GM18951 (cell line): ENCODE measurements around the gene KRTAP10-11.
"Not testable (repeated sequence)": the region's sequence is repeated elsewhere in the genome, so short reads cannot be mapped to it uniquely, and the experiment has no call there.

ENCODE experiments used
- POLR2A ChIP-seq: IDR thresholded peaks from 4 replicates; pipeline ENCODE4 v1.6.1; 2011; ENCODE audit warnings: mild to moderate bottlenecking; ENCODE audit not compliant: insufficient read length, insufficient read depth; ENCODE audit errors: extremely low read depth
- in situ Hi-C: fragments of 300-500 bp; cut with MboI; formaldehyde crosslinking; loops from one replicate; pipeline ENCODE4 v1.12.0; 2022; ENCODE audit warnings: low sequenced_read_pairs, mixed read lengths, inconsistent platforms; ENCODE audit not compliant: unreplicated experiment

The KRTAP10-11 gene

DNA sequence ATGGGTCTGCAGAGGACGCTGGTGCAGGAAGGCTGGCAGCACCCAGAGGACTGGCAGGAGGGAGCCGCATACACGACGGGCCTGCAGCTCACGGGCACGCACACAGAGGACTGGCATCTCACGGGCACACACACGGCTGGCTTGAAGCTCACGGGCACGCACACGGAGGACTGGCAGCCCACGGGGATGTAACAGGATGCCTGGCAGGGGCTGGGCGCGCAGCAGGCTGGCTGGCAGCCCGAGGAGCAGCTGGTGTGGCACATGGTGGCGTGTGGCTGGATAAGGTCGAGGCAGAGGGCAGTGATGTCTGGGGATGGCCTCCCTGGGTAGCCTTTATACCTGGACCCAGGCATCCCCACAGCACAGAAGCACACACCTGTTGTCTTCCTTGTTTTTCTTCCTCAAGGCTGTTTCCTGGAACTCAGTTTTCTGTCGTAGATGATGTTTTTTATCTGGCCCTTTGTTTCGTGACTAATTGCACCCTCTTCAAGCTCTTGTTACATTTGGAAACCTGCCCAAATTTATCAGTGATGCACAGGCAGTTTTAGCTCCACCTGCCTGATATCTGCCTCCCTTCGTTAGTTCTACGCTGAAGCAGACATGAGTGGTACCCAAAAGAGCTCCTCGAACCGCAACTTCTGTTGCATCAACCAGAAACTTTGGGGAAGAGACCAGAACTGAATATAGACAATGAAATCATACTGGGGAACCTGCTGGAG lies 35.8 kb downstream of the KRTAP10-11 start, which contains the start of gene KRTAP12-1:
TSS of gene KRTAP12-1 (minus strand) at position 303 of the 719 bp plus-strand sequence. CDS start at position 263, 40 bp downstream.
- in situ Hi-C loops, result no loop called here
- TF ChIP-seq POLR2A, result no peak

DNA sequence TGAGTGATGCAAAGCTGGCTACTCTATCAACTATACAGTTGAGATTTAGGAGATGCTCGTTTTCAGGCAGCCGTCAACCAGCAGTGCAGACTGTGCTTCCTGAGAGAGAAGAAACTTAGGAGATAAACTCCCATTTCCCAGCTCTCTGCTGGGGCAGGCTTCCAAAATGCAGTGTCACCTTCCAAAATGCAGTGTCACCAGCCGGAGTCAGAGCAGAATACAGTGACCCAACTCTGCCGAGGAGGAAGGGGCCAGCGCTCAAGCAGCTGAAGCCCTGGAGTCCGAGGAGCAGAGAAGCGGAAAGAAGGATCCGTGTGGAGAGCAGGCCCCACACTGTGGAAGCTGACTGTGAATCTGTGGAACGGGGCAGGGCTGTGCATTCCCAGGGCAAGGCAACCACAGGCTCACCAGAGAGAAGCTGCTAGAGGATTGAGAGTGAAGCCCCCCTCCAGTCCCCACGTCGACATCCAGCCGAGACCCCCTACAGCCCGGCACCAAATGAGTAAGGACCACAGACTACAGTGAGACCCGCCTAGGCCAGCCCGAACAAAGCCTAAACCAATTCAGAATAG lies 36.5 kb downstream of the KRTAP10-11 start:
- TF ChIP-seq POLR2A, result no peak
- in situ Hi-C loops, result no loop called here

DNA sequence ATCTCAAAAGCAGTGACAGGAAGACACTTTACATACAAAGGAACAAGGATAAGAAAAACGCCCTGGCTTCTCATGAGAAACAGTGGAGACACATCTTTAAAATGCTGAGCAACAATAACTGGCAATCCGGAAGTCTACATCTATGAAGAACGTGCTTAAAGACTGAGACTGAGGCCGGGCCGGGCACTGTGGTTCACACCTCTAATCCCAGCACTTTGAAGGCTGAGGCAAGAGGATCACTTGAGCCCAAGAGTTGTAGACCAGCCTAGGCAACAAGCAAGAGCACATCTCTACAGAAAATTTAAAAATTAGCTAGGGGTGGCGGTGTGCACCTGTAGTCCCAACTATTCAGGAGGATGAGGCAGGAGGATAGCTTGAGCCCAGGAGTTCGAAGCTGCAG lies 37.9 kb downstream of the KRTAP10-11 start:
- in situ Hi-C loops, result no loop called here
- TF ChIP-seq POLR2A, result no peak

DNA sequence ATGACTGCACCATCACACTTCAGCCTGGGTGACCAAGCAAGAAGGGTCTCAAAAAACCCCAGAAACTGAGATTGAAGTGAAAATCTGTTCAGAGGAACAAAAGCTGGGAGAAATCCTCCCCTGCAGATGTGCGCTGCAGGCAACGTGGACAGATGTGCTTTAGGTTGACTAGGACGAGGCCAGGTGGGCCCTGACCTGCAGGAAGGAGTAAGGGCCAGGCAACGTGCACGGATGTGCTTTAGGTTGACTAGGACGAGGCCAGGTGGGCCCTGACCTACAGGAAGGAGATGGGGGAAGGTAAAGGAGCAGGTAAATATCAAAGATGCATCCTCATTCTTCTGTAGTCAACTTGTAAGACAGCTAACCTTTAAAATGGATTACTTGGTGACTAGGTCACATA lies 38.3 kb downstream of the KRTAP10-11 start:
- TF ChIP-seq POLR2A, result no peak
- in situ Hi-C loops, result no loop called here

DNA sequence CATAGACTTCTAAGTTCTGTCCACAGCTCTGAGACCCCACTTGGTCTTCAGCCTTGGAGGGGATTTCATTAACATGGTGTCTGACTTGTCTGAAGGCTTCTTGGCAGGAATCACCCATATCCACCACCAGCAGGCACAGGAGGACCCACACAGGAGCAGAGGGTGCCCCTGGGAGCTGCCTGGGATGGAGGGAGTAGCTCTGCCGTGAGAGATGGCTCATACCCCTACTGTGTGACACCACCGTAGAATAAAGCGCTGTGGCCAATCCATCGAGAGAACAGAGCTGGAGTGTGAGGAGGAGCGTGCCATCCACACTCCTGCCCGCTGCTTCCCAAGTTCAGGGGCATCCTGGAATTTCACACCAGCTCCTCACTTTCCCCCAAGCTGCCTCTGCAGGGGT lies 38.8 kb downstream of the KRTAP10-11 start:
- in situ Hi-C loops, result not testable (repeated sequence)

DNA sequence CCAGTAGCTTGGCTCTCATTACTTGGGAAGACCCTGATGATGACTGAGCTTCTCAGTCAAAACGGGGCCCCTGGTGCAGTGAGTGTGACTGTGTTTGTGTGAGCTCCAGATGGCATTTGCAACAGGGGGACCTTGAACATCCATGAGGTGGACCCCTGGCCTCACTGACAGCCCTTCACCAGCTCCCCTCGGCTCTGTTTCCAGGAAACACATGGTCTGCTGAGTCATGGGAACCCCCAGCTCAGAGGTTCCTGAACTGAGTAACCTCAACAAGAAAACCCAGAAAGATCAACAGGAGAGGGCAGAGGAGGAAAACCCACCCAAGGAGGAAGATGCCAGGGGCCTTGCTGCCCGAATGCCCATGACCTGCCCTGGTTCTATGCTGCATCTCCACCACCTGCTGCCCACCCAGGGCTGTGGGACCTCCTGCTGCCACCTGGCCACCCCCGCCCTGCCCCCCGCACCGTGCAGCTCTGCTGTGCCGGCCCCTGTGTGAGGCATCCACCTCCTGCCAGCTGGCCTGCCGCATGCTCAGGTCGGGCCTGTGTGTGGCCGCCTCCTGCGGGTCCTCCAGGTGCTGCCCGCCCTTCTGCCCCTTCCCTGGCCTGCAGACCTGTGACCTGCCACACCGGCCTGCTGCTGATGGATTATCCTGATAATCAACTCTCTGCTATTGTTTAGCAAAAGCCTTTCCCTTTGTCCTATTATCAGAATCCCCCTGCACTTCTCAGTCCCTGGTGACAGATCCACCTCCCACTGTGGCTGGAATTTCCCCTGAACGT lies 40.0 kb downstream of the KRTAP10-11 start:
- in situ Hi-C loops, result no loop called here
- no peak for TF ChIP-seq POLR2A

DNA sequence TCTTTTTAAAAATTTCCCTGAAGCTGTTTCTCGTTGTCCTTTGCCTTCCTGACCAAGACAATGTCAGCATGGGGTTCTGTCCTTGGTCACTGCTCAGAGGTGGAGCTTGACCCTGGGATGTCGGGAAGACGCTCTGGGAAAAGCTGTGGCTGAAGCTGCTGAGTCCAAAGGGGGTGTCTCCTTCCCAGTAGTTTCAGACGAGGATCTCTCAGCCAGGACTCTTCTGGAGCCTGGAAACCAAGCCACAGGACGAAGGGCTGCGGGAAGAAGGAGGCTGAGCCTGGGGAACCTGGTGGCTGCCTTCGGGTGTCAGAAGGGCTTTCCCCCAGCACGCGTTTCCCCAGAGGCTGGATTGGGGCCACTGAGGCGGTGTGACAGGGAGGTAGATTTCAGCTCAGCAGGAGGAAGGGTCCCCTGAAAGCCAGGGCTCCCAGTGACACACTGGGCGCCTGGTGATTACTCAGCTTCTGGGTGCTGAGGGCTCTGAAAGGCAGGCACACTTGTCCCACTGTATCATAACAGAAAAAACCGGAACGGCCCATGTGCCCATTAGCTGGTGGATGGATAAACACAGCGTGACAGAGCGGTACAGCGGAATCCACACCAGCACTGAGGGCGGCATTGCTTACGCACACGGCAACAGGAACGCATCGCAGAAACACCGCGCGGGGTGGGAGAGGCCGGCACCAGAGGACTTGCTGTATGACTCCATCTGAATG lies 40.8 kb downstream of the KRTAP10-11 start:
- no peak for TF ChIP-seq POLR2A
- in situ Hi-C loops, result no loop called here

DNA sequence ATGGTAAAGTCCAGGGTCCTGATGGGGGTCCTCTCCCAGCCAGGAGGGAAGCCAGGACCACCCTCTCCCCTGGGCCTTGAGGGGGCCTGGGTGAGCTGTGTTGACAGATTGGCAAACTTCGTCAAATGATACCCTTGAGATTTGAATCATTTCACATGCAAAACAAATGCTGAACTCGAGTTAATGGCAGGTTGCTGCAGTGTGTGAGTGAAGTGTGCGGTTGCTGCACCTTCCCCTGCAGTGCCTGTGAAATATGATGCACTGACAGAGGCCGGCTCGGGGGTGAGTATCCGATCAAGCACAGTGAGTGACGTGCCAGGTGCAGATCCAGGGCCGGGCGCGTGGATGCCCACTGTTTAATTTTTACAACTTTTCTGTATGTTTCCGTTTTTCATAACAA lies 41.5 kb downstream of the KRTAP10-11 start:
- TF ChIP-seq POLR2A, result no peak
- in situ Hi-C loops, result no loop called here

DNA sequence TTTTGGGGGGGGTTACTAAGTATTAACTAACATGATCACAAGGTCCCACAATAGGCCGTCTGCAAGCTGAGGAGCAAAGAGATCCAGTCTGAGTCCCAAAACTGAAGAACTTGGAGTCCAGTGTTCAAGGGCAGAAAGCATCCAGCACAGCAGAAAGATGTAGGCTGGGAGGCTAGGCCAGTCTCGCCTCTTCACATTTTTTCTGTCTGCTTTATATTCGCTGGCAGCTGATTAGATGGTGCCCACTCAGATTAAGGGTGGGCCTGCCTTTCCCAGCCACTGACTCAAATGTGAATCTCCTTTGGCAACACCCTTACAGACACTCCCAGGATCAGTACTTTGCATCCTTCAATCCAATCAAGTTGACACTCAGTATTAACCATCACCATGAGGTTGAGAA lies 43.5 kb downstream of the KRTAP10-11 start:
- in situ Hi-C loops, result not testable (repeated sequence)

DNA sequence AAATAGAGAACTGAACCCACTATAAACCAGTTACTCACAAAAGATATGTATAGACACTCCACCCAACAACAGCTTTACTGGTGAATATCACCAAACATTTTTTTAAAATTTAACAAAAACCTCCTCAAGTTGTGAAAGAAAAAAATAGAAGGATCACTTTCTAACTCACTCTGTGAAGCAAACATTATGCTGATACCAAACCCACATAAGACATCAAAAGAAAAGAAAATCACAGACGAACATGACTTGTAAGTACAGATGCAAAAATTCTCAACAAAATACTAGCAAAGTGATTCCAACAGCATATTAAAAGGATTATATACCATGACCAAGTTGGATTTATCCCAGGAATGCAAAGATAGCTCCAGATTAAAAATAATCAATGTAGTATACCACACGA lies 45.5 kb downstream of the KRTAP10-11 start:
- TF ChIP-seq POLR2A, result no peak
- in situ Hi-C loops, result no loop called here

DNA sequence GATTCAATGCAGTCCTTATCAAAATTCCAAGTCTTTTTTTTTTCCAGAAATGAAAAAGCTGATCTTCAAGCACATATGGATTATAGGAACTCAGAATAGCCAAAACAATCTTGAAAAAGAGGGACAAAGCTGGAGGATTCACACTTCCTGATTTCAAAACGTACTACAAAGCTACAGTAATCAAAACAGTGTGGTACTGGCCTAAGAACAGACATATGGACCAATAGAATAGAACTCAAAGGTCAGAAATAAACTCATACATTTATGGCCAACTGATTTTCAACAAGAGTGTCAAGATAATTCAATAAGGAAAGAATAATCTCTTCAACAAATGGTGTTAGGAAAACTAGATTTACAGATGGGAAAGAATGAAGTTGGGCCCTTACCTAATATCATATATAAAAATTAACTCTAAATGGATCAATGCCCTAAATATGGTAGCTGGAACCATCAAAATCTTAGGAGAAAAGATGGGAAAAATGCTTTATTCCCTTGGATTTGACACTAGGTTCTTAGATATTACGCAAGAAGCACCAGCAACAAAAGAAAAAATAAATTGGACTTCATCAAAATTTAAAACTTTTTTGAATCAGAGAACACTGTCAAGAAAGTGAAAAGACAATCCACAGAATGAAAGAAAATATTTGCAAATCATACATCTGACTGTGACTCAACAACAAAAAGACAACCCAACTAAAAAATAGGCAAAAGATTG lies 46.7 kb downstream of the KRTAP10-11 start:
- in situ Hi-C loops, result no loop called here
- no peak for TF ChIP-seq POLR2A

DNA sequence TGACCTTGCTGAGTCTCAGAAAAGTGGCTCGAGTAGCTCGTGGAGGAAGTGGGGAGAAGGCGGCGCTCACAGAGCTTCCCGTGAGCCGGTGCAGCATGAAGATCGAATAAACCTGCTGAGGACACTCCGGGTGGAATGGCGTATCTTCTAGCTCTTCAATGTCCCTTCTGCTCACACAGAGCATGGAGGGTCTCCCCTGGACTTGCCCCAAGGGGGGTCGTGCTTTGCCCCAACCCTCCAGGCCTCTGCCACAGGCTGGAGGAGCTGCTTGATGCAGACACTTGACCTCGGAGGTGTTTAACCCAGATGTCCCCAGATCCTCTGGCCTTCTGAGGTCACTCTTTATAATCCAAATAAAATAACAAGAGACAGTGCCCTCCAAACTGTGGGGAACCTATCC lies 48.6 kb downstream of the KRTAP10-11 start:
- in situ Hi-C loops, result no loop called here

DNA sequence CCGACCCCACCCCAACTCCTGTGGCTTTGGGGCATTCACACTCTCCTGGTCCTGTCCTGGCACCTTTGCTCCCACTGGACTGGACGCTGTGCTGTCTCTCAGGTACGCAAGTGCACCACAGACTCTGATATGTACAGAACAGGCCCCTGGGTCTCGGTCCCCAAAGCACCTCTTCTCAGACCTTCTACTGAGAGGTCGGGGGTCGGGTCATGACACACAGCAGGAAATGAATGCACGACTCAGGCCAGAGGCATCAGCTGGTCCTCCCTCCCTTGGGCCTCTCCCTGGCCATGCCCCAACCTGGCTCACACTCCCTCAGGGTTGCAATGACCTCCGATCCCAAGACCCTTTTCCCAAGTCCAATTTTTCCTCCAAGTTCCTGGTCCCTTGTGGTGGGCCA lies 49.0 kb downstream of the KRTAP10-11 start:
- in situ Hi-C loops, result no loop called here

More for the DNA sequence above, 48.6 kb downstream of the KRTAP10-11 start:
- no peak for TF ChIP-seq POLR2A

More for the DNA sequence above, 49.0 kb downstream of the KRTAP10-11 start:
- no peak for TF ChIP-seq POLR2A
